CD14-positive monocyte (primary cell): ENCODE measurements around the gene UBE3A. TPM values are rescaled to one million over a fixed set of nuclear protein-coding genes. Genes with fewer than 3 reads are reported as not detected.

Source experiments
- DNase-seq, 3 donors: peaks; one replicate each; pipeline ENCODE4 v3.0.0-alpha.2; 2011 to 2022
- H2AFZ ChIP-seq: 2 replicates; pipeline ENCODE4 v1.6.0; 2012; ENCODE audit warnings: mild to moderate bottlenecking, low read depth, low read length, inconsistent platforms; ENCODE audit not compliant: insufficient read depth, poor library complexity, severe bottlenecking
- H3K27ac ChIP-seq, 2 donors: 1 replicate in 1 of 2; 2 replicates in 1 of 2; pipeline ENCODE4 v1.5.1; 2012 to 2013; ENCODE audit warnings: low read length in 2 of 2, control low read depth in 1 of 2, inconsistent platforms in 1 of 2, low read depth in 1 of 2, mild to moderate bottlenecking in 1 of 2
- H3K27me3 ChIP-seq, 2 donors: one replicate each; pipeline versions ENCODE4 v1.6.0 to v1.6.1; 2011 to 2013; ENCODE audit warnings: low read length in 2 of 2; ENCODE audit not compliant: control insufficient read depth in 2 of 2, insufficient read depth in 2 of 2
- H3K36me3 ChIP-seq, 2 donors: replicated peaks in 1 of 2; 1 replicate in 1 of 2; 2 replicates in 1 of 2; pipeline versions ENCODE4 v1.5.1 to v1.6.1; 2012 to 2013; ENCODE audit warnings: low read length in 2 of 2, control low read depth in 1 of 2, inconsistent platforms in 1 of 2, mild to moderate bottlenecking in 1 of 2; ENCODE audit not compliant: insufficient read depth in 2 of 2, control insufficient read depth in 1 of 2
- H3K4me1 ChIP-seq, 2 donors: 1 replicate in 1 of 2; 2 replicates in 1 of 2; pipeline versions ENCODE4 v1.5.1 to v1.6.1; 2012 to 2013; ENCODE audit warnings: low read length in 2 of 2, control low read depth in 1 of 2, inconsistent platforms in 1 of 2, mild to moderate bottlenecking in 1 of 2, moderate library complexity in 1 of 2; ENCODE audit not compliant: insufficient read depth in 2 of 2, control insufficient read depth in 1 of 2
- H3K4me2 ChIP-seq: replicated peaks from 2 replicates; pipeline ENCODE3; 2012; ENCODE audit warnings: low read length, moderate library complexity, mild to moderate bottlenecking; ENCODE audit not compliant: poor library complexity, severe bottlenecking; ENCODE audit errors: extremely low read depth
- H3K4me3 ChIP-seq, 3 experiments: fragments of 200-600 bp in 1 of 3; sonication (generic) in 1 of 3; replicated peaks in 1 of 3; 1 replicate in 2 of 3; 2 replicates in 1 of 3; pipeline ENCODE4 v1.5.1; 2011 to 2013; ENCODE audit warnings: low read length in 3 of 3, mild to moderate bottlenecking in 3 of 3, control low read depth in 2 of 3, low read depth in 2 of 3, inconsistent platforms in 1 of 3, moderate library complexity in 1 of 3
- H3K79me2 ChIP-seq: 2 replicates; pipeline ENCODE4 v1.6.0; 2012; ENCODE audit warnings: mild to moderate bottlenecking, control low read depth, inconsistent platforms, low read length, moderate library complexity; ENCODE audit not compliant: insufficient read depth
- H3K9ac ChIP-seq: 2 replicates; pipeline ENCODE4 v1.6.0; 2017; ENCODE audit warnings: low read length, mild to moderate bottlenecking; ENCODE audit not compliant: insufficient read depth, poor library complexity, severe bottlenecking
- H3K9me3 ChIP-seq, 2 donors: replicated peaks in 1 of 2; 1 replicate in 1 of 2; 2 replicates in 1 of 2; pipeline versions ENCODE4 v1.5.1 to v1.6.1; 2012 to 2013; ENCODE audit warnings: low read length in 2 of 2, control low read depth in 1 of 2; ENCODE audit not compliant: control insufficient read depth in 1 of 2, insufficient read depth in 1 of 2
- H4K20me1 ChIP-seq: 2 replicates; pipeline ENCODE4 v1.6.0; 2012; ENCODE audit warnings: mild to moderate bottlenecking, low read length, control low read depth, moderate library complexity; ENCODE audit not compliant: insufficient read depth
- H3K27ac Mint-ChIP-seq, 7 donors: one replicate each; pipeline ENCODE4 v1.8.0; 2020; ENCODE audit warnings: mild to moderate bottlenecking in 7 of 7, mixed read lengths in 7 of 7, moderate library complexity in 6 of 7, inconsistent platforms in 2 of 7
- H3K27me3 Mint-ChIP-seq, 3 donors: one replicate each; pipeline ENCODE4 v1.8.0; 2021 to 2022; ENCODE audit warnings: low read depth in 3 of 3, mild to moderate bottlenecking in 3 of 3, mixed read lengths in 3 of 3, moderate library complexity in 3 of 3, inconsistent platforms in 1 of 3
- H3K36me3 Mint-ChIP-seq, 2 donors: one replicate each; pipeline ENCODE4 v1.8.0; 2020; ENCODE audit warnings: mixed read lengths in 2 of 2, inconsistent platforms in 1 of 2, mild to moderate bottlenecking in 1 of 2
- H3K4me1 Mint-ChIP-seq: one replicate; pipeline ENCODE4 v1.8.0; 2020; ENCODE audit warnings: mild to moderate bottlenecking, mixed read lengths
- H3K4me3 Mint-ChIP-seq, 2 donors: one replicate each; pipeline ENCODE4 v1.8.0; 2020; ENCODE audit warnings: mild to moderate bottlenecking in 2 of 2, mixed read lengths in 2 of 2, moderate library complexity in 1 of 2
- H3K9me3 Mint-ChIP-seq, 7 donors: one replicate each; pipeline ENCODE4 v1.8.0; 2020 to 2022; ENCODE audit warnings: mixed read lengths in 7 of 7, mild to moderate bottlenecking in 6 of 7, moderate library complexity in 6 of 7, inconsistent platforms in 2 of 7
- WGBS: methylation state at CpG from one replicate; pipeline ENCODE4 v1.1.5; 2013; ENCODE audit warnings: missing lambda C conversion rate; ENCODE audit not compliant: insufficient coverage; 5-methylcytosine and 5-hydroxymethylcytosine counted together
- intact Hi-C, 2 donors: fragments of 100-400 bp; cut with micrococcal nuclease; formaldehyde crosslinking; loops; one replicate each; pipeline versions ENCODE4 v1.15.0 to v1.15.1; 2023
- polyA plus RNA-seq, 3 donors: library from polyadenylated mRNA; depleted of rRNA in 1 of 3; unstranded in 2 of 3; stranded (reverse) in 1 of 3; fragments of 300-500 nt in 2 of 3; fragments of >200 nt in 1 of 3; fragmentation: Illumina TruSeq in 2 of 3; gene quantifications; 1 replicate in 2 of 3; 2 replicates in 1 of 3; pipeline ENCODE4 v1.2.3, GENCODE V29; 2012 to 2021
- TF ChIP-seq, protein P1 (sequence below): fragments of 200-600 bp; IDR thresholded peaks from one replicate; pipeline ENCODE4 v1.8.0; 2022; ENCODE audit warnings: antibody characterized with exemption, mild to moderate bottlenecking

Gene UBE3A
- polyA plus RNA-seq, 3 donors: 13.9 to 73.3 (median 54.5) TPM

DNA sequence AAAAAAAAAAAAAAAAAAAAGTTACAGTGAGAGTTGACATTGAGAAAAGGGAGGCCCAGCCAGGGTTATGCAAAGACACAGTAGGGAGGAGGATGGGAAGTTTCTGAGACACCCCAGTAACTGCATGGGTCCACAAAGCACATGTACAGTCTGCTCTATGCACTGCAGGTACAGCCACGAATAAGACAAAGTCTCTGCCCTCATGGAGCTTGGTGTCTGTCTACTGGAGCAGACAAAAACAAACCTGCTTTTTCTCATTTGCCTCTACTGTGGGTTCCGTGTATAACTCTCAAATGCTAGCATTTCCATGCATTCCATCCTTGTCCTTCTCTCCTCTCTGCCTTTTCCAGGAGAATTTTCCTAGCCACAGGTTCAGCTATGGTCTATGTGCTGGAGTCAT lies 107.4 kb downstream of the UBE3A start:
- Histone ChIP-seq H3K4me2 (no peak overlapping the region), H3K4me1 (no peaks in the 10 kb centered on the region), H4K20me1 (no peaks in the 10 kb centered on the region), H3K79me2 (no peaks in the 10 kb centered on the region), H3K9me3 (peaks cover 0 to 8% of the 10 kb centered on the region in 2 donors), H3K27me3 (no peaks in the 10 kb centered on the region), H3K27ac (no peak overlapping the region), H3K9ac (no peak overlapping the region), H2AFZ (no peak overlapping the region), H3K4me3 (no peak overlapping the region), H3K36me3 (peaks cover 0 to 17% of the 10 kb centered on the region in 2 donors)
- no peak for DNase-seq
- intact Hi-C loops: no loop called here
- Mint-ChIP-seq H3K9me3 (peaks cover 6 to 19% (median 10%) of the 10 kb centered on the region in 7 donors), H3K27ac (no peak overlapping the region), H3K27me3 (no peaks in the 10 kb centered on the region), H3K4me3 (no peak overlapping the region), H3K4me1 (no peaks in the 10 kb centered on the region), H3K36me3 (peaks cover 17 to 36% of the 10 kb centered on the region in 2 donors)
- WGBS: 100% methylated on average over 2 of the region's 2 CpGs
- TF ChIP-seq, protein P1, sequence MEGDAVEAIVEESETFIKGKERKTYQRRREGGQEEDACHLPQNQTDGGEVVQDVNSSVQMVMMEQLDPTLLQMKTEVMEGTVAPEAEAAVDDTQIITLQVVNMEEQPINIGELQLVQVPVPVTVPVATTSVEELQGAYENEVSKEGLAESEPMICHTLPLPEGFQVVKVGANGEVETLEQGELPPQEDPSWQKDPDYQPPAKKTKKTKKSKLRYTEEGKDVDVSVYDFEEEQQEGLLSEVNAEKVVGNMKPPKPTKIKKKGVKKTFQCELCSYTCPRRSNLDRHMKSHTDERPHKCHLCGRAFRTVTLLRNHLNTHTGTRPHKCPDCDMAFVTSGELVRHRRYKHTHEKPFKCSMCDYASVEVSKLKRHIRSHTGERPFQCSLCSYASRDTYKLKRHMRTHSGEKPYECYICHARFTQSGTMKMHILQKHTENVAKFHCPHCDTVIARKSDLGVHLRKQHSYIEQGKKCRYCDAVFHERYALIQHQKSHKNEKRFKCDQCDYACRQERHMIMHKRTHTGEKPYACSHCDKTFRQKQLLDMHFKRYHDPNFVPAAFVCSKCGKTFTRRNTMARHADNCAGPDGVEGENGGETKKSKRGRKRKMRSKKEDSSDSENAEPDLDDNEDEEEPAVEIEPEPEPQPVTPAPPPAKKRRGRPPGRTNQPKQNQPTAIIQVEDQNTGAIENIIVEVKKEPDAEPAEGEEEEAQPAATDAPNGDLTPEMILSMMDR: no peak

DNA sequence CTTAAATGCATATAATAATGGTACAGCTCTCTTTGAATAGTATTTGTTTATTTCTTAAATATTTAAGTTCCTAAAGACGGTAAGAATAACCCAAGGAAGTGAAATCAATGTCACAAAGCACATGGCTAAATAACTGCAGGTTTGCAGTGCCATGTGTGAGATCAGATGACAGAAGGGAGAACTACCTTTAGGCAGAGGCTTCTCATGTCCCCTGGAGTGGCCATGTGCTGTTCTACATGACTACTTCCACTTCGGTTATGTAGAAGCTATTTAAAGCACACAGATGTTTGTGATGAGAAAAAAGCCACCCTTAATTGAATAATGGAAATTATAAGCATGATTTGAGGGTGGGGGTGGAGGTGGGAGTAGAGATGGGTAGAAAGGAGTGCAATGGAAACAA lies 109.1 kb downstream of the UBE3A start:
- H3K79me2 ChIP-seq: no peaks in the 10 kb centered on the region
- Mint-ChIP-seq H3K9me3 (peaks cover 0 to 8% (median 3%) of the 10 kb centered on the region in 7 donors), H3K4me3 (no peak overlapping the region), H3K27ac (no peak overlapping the region), H3K4me1 (no peaks in the 10 kb centered on the region), H3K27me3 (no peaks in the 10 kb centered on the region), H3K36me3 (peaks cover 8 to 20% of the 10 kb centered on the region in 2 donors)
- no peaks in the 10 kb centered on the region for H3K9me3 ChIP-seq
- no peak overlapping the region for H2AFZ ChIP-seq
- H3K4me2 ChIP-seq: no peak overlapping the region
- intact Hi-C loops: no loop called here
- H4K20me1 ChIP-seq: no peaks in the 10 kb centered on the region
- H3K4me1 ChIP-seq: no peaks in the 10 kb centered on the region
- no peak for DNase-seq
- no peak overlapping the region for H3K27ac ChIP-seq
- H3K9ac ChIP-seq: no peak overlapping the region
- H3K4me3 ChIP-seq: no peak overlapping the region
- no peaks in the 10 kb centered on the region for H3K27me3 ChIP-seq
- H3K36me3 ChIP-seq: no peaks in the 10 kb centered on the region
- TF ChIP-seq, protein P1: no peak
- WGBS: no CpG with 5 or more reads among the region's 2 CpGs
